Loucy (cell line): ENCODE measurements around the gene VSTM2L.

Experiments used
- CTCF ChIP-seq: fragments of 200-600 bp; sonication (generic); conservative IDR thresholded peaks from 2 replicates; pipeline ENCODE4 v1.5.1; 2014; ENCODE audit warnings: mild to moderate bottlenecking, antibody characterized with exemption, low read length
- EZH2phosphoT487 ChIP-seq: fragments of 200-600 bp; IDR thresholded peaks from 2 replicates; pipeline ENCODE4 v1.6.1; 2018; ENCODE audit warnings: antibody characterized with exemption, mild to moderate bottlenecking, moderate library complexity, borderline replicate concordance

GRCh38 chr20:37954190-37954589 lies 51.3 kb downstream of the VSTM2L start:
- TF ChIP-seq CTCF (no peak), EZH2phosphoT487 (no peak)
